Fibroblast of lung (primary cell): ENCODE data around the gene CTR9. TPM values are rescaled to one million over a fixed set of nuclear protein-coding genes. Genes with fewer than 3 reads are reported as not detected.

Experiments used
- DNase-seq, 2 donors: peaks; one replicate each; pipeline versions ENCODE4 v3.0.0 to v3.0.0-alpha.2; 2010; ENCODE audit warnings: low read depth in 2 of 2
- H2AFZ ChIP-seq: 2 replicates; pipeline ENCODE4 v1.5.1; 2012; ENCODE audit warnings: low read length, control low read depth, inconsistent platforms
- H3K27ac ChIP-seq: 2 replicates; pipeline ENCODE4 v1.5.1; 2011; ENCODE audit warnings: low read length, control low read depth; ENCODE audit not compliant: insufficient read depth
- H3K27me3 ChIP-seq: 2 replicates; pipeline ENCODE4 v1.5.1; 2011; ENCODE audit warnings: mild to moderate bottlenecking, low read length; ENCODE audit not compliant: control insufficient read depth, insufficient read depth
- H3K36me3 ChIP-seq: 2 replicates; pipeline ENCODE4 v1.5.1; 2011; ENCODE audit warnings: low read length; ENCODE audit not compliant: control insufficient read depth, insufficient read depth
- H3K4me1 ChIP-seq: 2 replicates; pipeline ENCODE4 v1.5.1; 2011; ENCODE audit warnings: low read length; ENCODE audit not compliant: control insufficient read depth, insufficient read depth; ENCODE audit errors: extremely low read depth
- H3K4me2 ChIP-seq: 2 replicates; pipeline ENCODE4 v1.5.1; 2011; ENCODE audit warnings: low read length, control low read depth; ENCODE audit not compliant: insufficient read depth; ENCODE audit errors: extremely low read depth
- H3K4me3 ChIP-seq, 4 experiments: fragments of 200-600 bp in 1 of 4; sonication (generic) in 1 of 4; replicated peaks in 1 of 4; 2 replicates each; pipeline ENCODE4 v1.5.1; 2011 to 2016; ENCODE audit warnings: low read length in 4 of 4, low read depth in 3 of 4, mild to moderate bottlenecking in 3 of 4, control low read depth in 2 of 4, inconsistent platforms in 1 of 4, mixed read lengths in 1 of 4; ENCODE audit not compliant: insufficient read depth in 1 of 4; ENCODE audit errors: control extremely low read depth in 1 of 4
- H3K79me2 ChIP-seq: 2 replicates; pipeline ENCODE4 v1.5.1; 2012; ENCODE audit warnings: mild to moderate bottlenecking, low read length, inconsistent platforms; ENCODE audit not compliant: control insufficient read depth, insufficient read depth
- H3K9ac ChIP-seq: 2 replicates; pipeline ENCODE4 v1.5.1; 2011; ENCODE audit warnings: mild to moderate bottlenecking, low read length, control low read depth; ENCODE audit not compliant: insufficient read depth
- H3K9me3 ChIP-seq: 2 replicates; pipeline ENCODE4 v1.5.1; 2012; ENCODE audit warnings: low read depth, low read length; ENCODE audit not compliant: control insufficient read depth, insufficient read depth
- H4K20me1 ChIP-seq: 2 replicates; pipeline ENCODE4 v1.5.1; 2011; ENCODE audit warnings: low read length; ENCODE audit not compliant: control insufficient read depth, insufficient read depth; ENCODE audit errors: extremely low read depth
- EZH2 ChIP-seq: IDR thresholded peaks from 2 replicates; pipeline ENCODE4 v1.5.1; 2012; ENCODE audit warnings: low read length, control low read depth, mild to moderate bottlenecking; ENCODE audit errors: missing control alignments
- polyA plus RNA-seq, 2 donors: library from polyadenylated mRNA; depleted of rRNA in 1 of 2; stranded (reverse) in 1 of 2; unstranded in 1 of 2; fragments of >200 nt; gene quantifications; 2 replicates each; pipeline ENCODE4 v1.2.1, GENCODE V29; 2011 to 2012; ENCODE audit warnings: missing spikeins in 1 of 2
- total RNA-seq: library from RNA; depleted of rRNA; stranded (reverse); fragments of >200 nt; gene quantifications from 2 replicates; pipeline ENCODE4 v1.2.1, GENCODE V29; 2014
- TF ChIP-seq, protein P1 (sequence below), 2 donors: IDR thresholded peaks in 1 of 2; conservative IDR thresholded peaks in 1 of 2; 1 replicate in 1 of 2; 2 replicates in 1 of 2; pipeline ENCODE4 v1.5.1; 2011 to 2012; ENCODE audit warnings: low read length in 2 of 2, control low read depth in 1 of 2, inconsistent platforms in 1 of 2, low read depth in 1 of 2, mild to moderate bottlenecking in 1 of 2

Gene CTR9
- total and polyA plus RNA-seq, 2 donors (not counting 1 experiment from before 2014, with no cell fraction given) = 22.8 to 41.5 TPM

DNA sequence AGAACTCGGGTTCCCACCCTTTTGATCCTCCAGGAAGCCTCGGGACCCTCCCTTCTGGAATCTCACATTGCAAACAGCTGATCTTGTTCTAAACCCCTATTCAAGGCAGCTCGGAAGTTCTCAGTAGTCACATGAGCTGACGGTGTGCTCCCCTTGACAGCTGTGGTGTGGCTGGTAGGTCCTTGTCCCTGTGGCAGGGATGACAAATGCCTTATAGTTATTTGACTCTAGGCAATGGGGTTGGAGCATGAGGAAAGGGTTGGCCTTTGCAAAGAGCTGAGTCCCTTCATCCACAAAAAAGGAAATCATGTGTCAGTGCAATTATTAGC, 34.1 kb downstream of the CTR9 start:
- Histone ChIP-seq H3K79me2 (no peaks in the 10 kb centered on the region), H3K9ac (no peak overlapping the region), H3K4me1 (no peaks in the 10 kb centered on the region), H2AFZ (no peak overlapping the region), H4K20me1 (no peaks in the 10 kb centered on the region), H3K9me3 (no peaks in the 10 kb centered on the region), H3K4me3 (no peak overlapping the region), H3K27me3 (no peaks in the 10 kb centered on the region), H3K4me2 (no peak overlapping the region), H3K27ac (no peak overlapping the region), H3K36me3 (peaks cover 1% of the 10 kb centered on the region)
- no peak for DNase-seq
- no peak for TF ChIP-seq EZH2
- TF ChIP-seq, protein P1, sequence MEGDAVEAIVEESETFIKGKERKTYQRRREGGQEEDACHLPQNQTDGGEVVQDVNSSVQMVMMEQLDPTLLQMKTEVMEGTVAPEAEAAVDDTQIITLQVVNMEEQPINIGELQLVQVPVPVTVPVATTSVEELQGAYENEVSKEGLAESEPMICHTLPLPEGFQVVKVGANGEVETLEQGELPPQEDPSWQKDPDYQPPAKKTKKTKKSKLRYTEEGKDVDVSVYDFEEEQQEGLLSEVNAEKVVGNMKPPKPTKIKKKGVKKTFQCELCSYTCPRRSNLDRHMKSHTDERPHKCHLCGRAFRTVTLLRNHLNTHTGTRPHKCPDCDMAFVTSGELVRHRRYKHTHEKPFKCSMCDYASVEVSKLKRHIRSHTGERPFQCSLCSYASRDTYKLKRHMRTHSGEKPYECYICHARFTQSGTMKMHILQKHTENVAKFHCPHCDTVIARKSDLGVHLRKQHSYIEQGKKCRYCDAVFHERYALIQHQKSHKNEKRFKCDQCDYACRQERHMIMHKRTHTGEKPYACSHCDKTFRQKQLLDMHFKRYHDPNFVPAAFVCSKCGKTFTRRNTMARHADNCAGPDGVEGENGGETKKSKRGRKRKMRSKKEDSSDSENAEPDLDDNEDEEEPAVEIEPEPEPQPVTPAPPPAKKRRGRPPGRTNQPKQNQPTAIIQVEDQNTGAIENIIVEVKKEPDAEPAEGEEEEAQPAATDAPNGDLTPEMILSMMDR (conservative IDR thresholded peaks at IDR 0.05 in 1 of 2, IDR thresholded peaks at IDR 0.05 in 1 of 2; ENCODE audit: low read depth in 1 of 2, low read length in 2 of 2) = no peak

DNA sequence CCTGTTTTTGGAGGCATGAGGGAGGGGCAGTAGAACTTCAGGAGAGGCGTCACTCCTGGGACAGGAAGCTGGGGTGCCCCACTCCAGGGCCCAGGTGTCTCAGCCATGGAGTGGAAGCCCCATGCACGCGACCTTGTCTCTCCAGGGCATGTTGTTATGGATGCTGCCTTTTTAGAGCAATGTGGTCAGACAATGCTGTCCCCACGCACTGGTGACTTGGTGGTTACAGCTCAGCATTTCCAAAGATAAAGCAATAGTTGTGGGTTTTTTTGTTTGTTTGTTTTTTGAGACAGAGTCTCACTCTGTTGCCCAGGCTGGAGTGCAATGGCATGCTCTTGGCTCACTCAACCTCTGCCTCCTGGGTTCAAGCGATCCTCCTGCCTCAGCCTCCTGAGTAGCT, 35.4 kb downstream of the CTR9 start:
- no peak for DNase-seq
- H4K20me1 ChIP-seq = no peaks in the 10 kb centered on the region
- H3K4me1 ChIP-seq = no peaks in the 10 kb centered on the region
- H3K9ac ChIP-seq = no peak overlapping the region
- no peak for TF ChIP-seq EZH2
- TF ChIP-seq, protein P1 (conservative IDR thresholded peaks at IDR 0.05 in 1 of 2, IDR thresholded peaks at IDR 0.05 in 1 of 2; ENCODE audit: low read depth in 1 of 2, low read length in 2 of 2) = no peak
- H3K27me3 ChIP-seq = no peaks in the 10 kb centered on the region
- no peak overlapping the region for H3K4me2 ChIP-seq
- H3K9me3 ChIP-seq = no peaks in the 10 kb centered on the region
- H2AFZ ChIP-seq = no peak overlapping the region
- no peaks in the 10 kb centered on the region for H3K36me3 ChIP-seq
- H3K27ac ChIP-seq = no peak overlapping the region
- no peaks in the 10 kb centered on the region for H3K79me2 ChIP-seq
- H3K4me3 ChIP-seq = no peak overlapping the region

DNA sequence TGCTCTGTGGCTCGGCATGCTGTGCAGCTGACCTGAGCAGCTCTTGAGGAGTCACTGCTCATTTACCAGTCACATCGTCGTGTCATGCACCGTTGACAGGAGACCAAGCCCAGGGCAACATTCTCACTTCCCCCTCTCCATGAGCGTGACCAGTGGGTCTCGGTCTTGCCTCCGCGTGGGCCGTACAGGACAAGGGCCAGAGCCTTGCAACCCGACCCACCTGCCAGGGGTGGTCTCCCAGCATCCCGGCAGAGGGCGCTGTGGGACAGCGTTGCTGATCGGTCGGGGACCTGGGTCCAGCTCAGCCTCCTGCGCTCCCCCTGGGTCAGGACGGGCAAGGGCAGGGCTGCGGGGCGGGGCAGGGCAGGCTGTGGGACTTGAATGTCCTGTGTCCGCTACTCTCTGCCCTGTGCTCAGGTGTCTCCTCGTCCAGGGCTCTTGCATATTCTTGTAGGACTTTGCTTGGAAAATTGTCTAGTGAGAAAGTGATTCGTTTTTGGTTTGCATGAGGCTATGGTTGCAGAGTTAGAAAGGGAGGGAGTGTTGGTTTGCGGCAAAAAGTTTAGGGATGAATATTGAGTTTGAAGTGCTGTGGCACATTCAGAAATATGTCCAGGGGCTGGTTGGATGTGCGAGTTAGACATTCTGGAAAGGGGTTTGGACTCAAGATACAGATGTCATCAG, 41.5 kb downstream of the CTR9 start:
- Histone ChIP-seq H3K79me2 (no peaks in the 10 kb centered on the region), H3K36me3 (peaks cover 6% of the 10 kb centered on the region), H4K20me1 (no peaks in the 10 kb centered on the region), H3K4me2 (peak overlapping the region; percentile 26), H3K4me1 (no peaks in the 10 kb centered on the region), H3K9ac (no peak overlapping the region), H3K4me3 (no peak overlapping the region), H2AFZ (no peak overlapping the region), H3K9me3 (no peaks in the 10 kb centered on the region), H3K27ac (no peak overlapping the region), H3K27me3 (no peaks in the 10 kb centered on the region)
- TF ChIP-seq EZH2 = no peak
- TF ChIP-seq, protein P1 (conservative IDR thresholded peaks at IDR 0.05 in 1 of 2, IDR thresholded peaks at IDR 0.05 in 1 of 2; ENCODE audit: low read depth in 1 of 2, low read length in 2 of 2) = peak; percentile 85 to 93
- DNase-seq = peak; percentile 51 to 69
